Activated naive CD4-positive, alpha-beta T cell treated with anti-CD3 and anti-CD28 coated beads for 36 hours (primary cell): ENCODE data around the gene TBPL2. TPM values are rescaled to one million over a fixed set of nuclear protein-coding genes. Genes with fewer than 3 reads are reported as not detected.

ENCODE experiments used
- CTCF ChIA-PET: fragments of 350-600 bp; sonication (Branson Sonifier 250); formaldehyde crosslinking; loops from one replicate; lab custom pipeline; 2021; ENCODE audit warnings: antibody characterized with exemption; lab: Charles Lee
- DNase-seq: peaks from one replicate; pipeline ENCODE4 v3.0.0-alpha.2; 2020
- H3K27ac Mint-ChIP-seq: one replicate; pipeline ENCODE4 v1.8.0; 2021; ENCODE audit warnings: mild to moderate bottlenecking, mixed read lengths
- H3K27me3 Mint-ChIP-seq: one replicate; pipeline ENCODE4 v1.8.0; 2021; ENCODE audit warnings: low read depth, mixed read lengths
- H3K36me3 Mint-ChIP-seq: one replicate; pipeline ENCODE4 v1.8.0; 2021; ENCODE audit warnings: low read depth, mixed read lengths
- H3K4me1 Mint-ChIP-seq: one replicate; pipeline ENCODE4 v1.8.0; 2021; ENCODE audit warnings: low read depth, mixed read lengths
- H3K4me3 Mint-ChIP-seq: one replicate; pipeline ENCODE4 v1.8.0; 2021; ENCODE audit warnings: mild to moderate bottlenecking, moderate library complexity, mixed read lengths
- H3K9me3 Mint-ChIP-seq: one replicate; pipeline ENCODE4 v1.8.0; 2021; ENCODE audit warnings: mixed read lengths
- intact Hi-C: fragments of 100-400 bp; cut with micrococcal nuclease; formaldehyde crosslinking; loops from one replicate; pipeline ENCODE4 v1.15.1; 2023
- total RNA-seq, 2 experiments: library from RNA; stranded (reverse); gene quantifications; one replicate each; pipeline ENCODE4 v1.2.3, GENCODE V29; 2021

Gene TBPL2
- total RNA-seq, 2 experiments from 2014 or later, result not detected

DNA sequence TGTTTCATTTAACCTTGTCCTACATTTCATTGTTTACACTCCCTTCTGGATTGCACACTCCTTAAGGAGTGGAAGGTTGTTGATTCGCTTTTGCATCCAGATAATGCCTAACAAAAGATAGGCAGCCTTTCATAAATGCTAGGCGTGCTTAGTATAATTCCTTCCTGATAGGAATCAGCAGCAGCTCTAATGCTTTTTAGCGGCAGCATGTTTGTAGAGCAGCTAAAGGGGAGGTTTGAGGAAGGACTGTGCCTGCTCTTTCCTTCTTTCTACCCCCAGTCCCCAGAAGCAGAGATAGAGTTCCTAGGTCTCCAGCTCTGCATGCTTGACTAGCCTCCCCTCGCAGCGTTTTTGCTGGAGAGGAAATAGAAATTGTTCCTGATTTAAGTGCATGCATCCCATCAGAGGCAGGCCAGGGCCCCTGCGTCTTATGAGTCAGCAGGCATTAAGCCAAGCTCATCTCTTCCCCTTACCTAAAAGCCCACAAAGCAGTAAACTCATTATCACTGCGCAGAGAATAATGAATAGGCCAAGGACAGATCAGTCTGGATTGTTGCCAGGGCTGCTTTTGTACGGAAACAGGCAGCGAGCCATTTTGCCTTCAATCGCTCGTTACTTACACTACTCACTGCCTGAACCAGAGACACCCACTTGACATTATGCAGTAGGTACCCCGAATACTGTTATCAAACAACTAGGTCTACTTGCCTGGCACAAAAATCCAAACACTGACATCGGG lies 14.0 kb upstream of the TBPL2 start:
- Mint-ChIP-seq H3K36me3 (no peaks in the 10 kb centered on the region), H3K4me3 (no peak overlapping the region), H3K4me1 (peaks cover 8% of the 10 kb centered on the region), H3K27me3 (no peaks in the 10 kb centered on the region), H3K27ac (no peak overlapping the region), H3K9me3 (no peaks in the 10 kb centered on the region)
- intact Hi-C loops, result loop anchor here (5.0 kb wide), 1 partner anchor 128 kb away; the partner anchor contains the start of gene KTN1
- CTCF ChIA-PET, result interaction anchor here (0.7 to 2.1 kb wide), 3 partner anchors 8 to 64 kb away, joined by 3 to 10 read pairs (median 6); no protein-coding TSS in a partner anchor
- DNase-seq, result no peak

DNA sequence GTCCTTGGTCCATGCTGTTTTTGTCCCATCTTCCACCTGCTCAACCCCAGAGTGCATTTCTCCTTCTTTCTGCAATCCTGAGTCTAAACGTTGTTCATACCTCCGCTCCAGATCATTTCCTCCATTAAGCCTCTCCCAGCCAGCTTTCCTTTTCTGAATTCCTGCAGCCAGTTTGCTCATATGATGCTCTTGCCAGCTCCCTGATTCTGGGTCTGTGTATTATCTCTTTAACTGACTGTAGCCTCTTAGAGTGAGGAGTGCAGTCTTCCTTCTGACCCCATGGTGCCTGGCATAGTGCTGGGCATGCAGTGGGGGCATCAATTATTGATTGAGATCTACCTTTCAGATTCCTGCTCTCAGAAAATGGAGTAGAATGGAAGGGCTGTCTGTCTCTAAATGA lies 11.5 kb upstream of the TBPL2 start:
- intact Hi-C loops, result loop anchor here (5.0 kb wide), 1 partner anchor 130 kb away; the partner anchor contains the start of gene KTN1
- Mint-ChIP-seq H3K4me1 (peaks cover 7% of the 10 kb centered on the region), H3K36me3 (no peaks in the 10 kb centered on the region), H3K9me3 (no peaks in the 10 kb centered on the region), H3K4me3 (no peak overlapping the region), H3K27me3 (no peaks in the 10 kb centered on the region), H3K27ac (no peak overlapping the region)
- no peak for DNase-seq
- CTCF ChIA-PET, result no interaction called here

GRCh38 chr14:55451398-55451797 lies 11.0 kb upstream of the TBPL2 start:
- DNase-seq, result no peak
- intact Hi-C loops, result loop anchor here (5.0 kb wide), 1 partner anchor 131 kb away; the partner anchor contains the start of gene KTN1
- no peaks in the 10 kb centered on the region for H3K27me3 Mint-ChIP-seq
- no peak overlapping the region for H3K27ac Mint-ChIP-seq
- no peak overlapping the region for H3K4me3 Mint-ChIP-seq
- no peaks in the 10 kb centered on the region for H3K36me3 Mint-ChIP-seq
- peaks cover 10% of the 10 kb centered on the region for H3K4me1 Mint-ChIP-seq
- no peaks in the 10 kb centered on the region for H3K9me3 Mint-ChIP-seq
- CTCF ChIA-PET, result no interaction called here

DNA sequence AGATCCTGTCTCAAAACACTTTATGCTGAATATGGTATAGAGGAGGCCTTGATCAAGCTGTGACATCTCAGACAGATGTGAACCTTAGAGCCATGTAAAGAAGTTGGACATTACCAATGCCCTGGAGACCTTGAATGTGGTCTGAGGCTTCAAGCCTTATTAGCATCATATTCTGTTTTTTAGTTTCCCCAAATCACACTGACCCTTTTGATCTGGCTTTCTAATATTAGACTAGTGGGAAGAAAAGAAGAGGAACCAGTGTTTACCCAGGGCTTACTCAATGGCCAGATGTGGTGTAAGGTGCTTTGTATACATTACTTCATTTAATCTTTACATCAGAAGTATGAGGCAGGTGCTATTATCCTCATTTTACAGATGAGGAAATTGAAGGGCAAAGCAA lies 10.6 kb upstream of the TBPL2 start:
- CTCF ChIA-PET, result interaction anchor here (1.2 kb wide), 1 partner anchor 207 kb away, joined by 4 read pairs; no protein-coding TSS in a partner anchor
- intact Hi-C loops, result loop anchor here (5.0 kb wide), 1 partner anchor 131 kb away; the partner anchor contains the start of gene KTN1
- Mint-ChIP-seq H3K4me1 (peaks cover 13% of the 10 kb centered on the region), H3K9me3 (no peaks in the 10 kb centered on the region), H3K27ac (no peak overlapping the region), H3K36me3 (no peaks in the 10 kb centered on the region), H3K4me3 (no peak overlapping the region), H3K27me3 (no peaks in the 10 kb centered on the region)
- DNase-seq, result no peak

DNA sequence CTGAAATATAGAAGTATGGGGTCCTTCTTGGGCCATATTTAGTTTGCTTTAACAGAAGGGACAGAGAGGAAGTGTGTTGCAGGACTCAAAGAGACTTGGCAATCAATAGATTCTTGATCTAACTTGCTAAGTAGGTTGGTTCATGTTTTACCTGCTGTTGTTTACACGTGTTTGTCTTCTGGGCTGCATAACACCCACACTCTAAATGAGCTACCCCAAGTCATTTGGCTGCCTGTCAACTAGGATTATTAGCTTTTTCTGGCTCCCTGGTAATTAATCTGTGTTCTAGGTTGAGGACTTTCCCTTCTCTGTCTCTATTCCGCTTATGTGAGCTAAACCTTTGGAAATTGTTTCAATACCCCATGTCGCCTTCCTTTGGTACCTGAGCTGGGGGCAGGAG lies 10.1 kb upstream of the TBPL2 start:
- no peak overlapping the region for H3K4me3 Mint-ChIP-seq
- intact Hi-C loops, result loop anchor here (5.0 kb wide), 1 partner anchor 132 kb away; the partner anchor contains the start of gene KTN1
- H3K36me3 Mint-ChIP-seq, result no peaks in the 10 kb centered on the region
- H3K9me3 Mint-ChIP-seq, result no peaks in the 10 kb centered on the region
- CTCF ChIA-PET, result interaction anchor here (0.6 to 1.2 kb wide), 3 partner anchors 208 to 315 kb away, joined by 3 to 4 read pairs (median 3); no protein-coding TSS in a partner anchor
- DNase-seq, result no peak
- no peaks in the 10 kb centered on the region for H3K27me3 Mint-ChIP-seq
- no peak overlapping the region for H3K27ac Mint-ChIP-seq
- peaks cover 13% of the 10 kb centered on the region for H3K4me1 Mint-ChIP-seq

DNA sequence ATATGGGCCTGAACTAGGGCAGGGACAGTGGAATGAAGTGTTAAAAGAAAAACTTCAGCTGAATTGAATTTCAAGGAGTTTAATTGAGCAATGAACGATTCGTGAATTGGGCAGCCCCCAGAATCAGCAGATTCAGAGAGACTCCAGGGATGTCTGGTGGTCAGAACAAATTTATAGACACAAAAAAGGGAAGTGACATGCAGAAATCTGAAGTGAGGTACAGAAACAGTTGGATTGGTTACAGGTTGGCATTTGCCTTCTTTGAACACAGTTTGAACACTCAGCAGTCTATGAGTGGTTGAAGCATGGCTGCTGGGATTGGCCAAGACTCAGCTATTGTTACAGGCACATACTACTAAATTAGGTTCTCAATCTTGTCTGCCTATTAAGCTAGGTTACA lies 9.7 kb upstream of the TBPL2 start:
- H3K4me1 Mint-ChIP-seq, result peaks cover 13% of the 10 kb centered on the region
- CTCF ChIA-PET, result interaction anchor here (0.6 to 1.2 kb wide), 3 partner anchors 208 to 315 kb away, joined by 3 to 4 read pairs (median 3); no protein-coding TSS in a partner anchor
- H3K27ac Mint-ChIP-seq, result no peak overlapping the region
- no peak overlapping the region for H3K4me3 Mint-ChIP-seq
- DNase-seq, result no peak
- H3K36me3 Mint-ChIP-seq, result no peaks in the 10 kb centered on the region
- H3K27me3 Mint-ChIP-seq, result no peaks in the 10 kb centered on the region
- intact Hi-C loops, result loop anchor here (5.0 kb wide), 1 partner anchor 132 kb away; the partner anchor contains the start of gene KTN1
- H3K9me3 Mint-ChIP-seq, result no peaks in the 10 kb centered on the region

DNA sequence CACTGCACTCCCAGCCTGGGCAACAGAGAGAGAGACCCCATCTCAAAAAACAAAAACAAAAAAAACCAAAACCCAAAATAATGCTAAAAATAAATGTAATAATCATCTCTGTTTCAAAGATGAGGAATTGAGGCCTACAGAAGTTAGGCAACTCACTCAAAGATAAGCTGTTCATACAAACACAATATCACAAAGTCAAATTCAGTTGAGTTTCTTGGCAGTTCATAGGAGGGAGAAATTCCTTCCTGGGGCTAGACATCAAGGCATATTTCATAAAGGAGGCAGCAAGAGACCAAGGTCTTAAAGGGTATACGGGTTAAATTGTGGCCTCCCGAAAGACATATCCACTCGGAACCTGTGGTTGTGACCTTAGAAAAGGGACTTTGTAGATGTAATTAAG lies 8.7 kb upstream of the TBPL2 start:
- DNase-seq, result no peak
- no peak overlapping the region for H3K27ac Mint-ChIP-seq
- CTCF ChIA-PET, result interaction anchor here (0.6 to 0.7 kb wide), 3 partner anchors 10 to 181 kb away, joined by 3 read pairs; no protein-coding TSS in a partner anchor
- H3K4me3 Mint-ChIP-seq, result no peak overlapping the region
- peaks cover 13% of the 10 kb centered on the region for H3K4me1 Mint-ChIP-seq
- H3K36me3 Mint-ChIP-seq, result no peaks in the 10 kb centered on the region
- no peaks in the 10 kb centered on the region for H3K9me3 Mint-ChIP-seq
- intact Hi-C loops, result loop anchor here (5.0 kb wide), 2 partner anchors 213 to 1023 kb away; no protein-coding TSS in a partner anchor
- H3K27me3 Mint-ChIP-seq, result no peaks in the 10 kb centered on the region

GRCh38 chr14:55448141-55448614 lies 7.8 kb upstream of the TBPL2 start:
- CTCF ChIA-PET, result interaction anchor here (0.7 to 1.1 kb wide), 3 partner anchors 16 to 336 kb away, joined by 3 to 5 read pairs (median 3); no protein-coding TSS in a partner anchor
- H3K36me3 Mint-ChIP-seq, result no peaks in the 10 kb centered on the region
- no peak overlapping the region for H3K27ac Mint-ChIP-seq
- peaks cover 13% of the 10 kb centered on the region for H3K4me1 Mint-ChIP-seq
- DNase-seq, result no peak
- no peaks in the 10 kb centered on the region for H3K9me3 Mint-ChIP-seq
- H3K4me3 Mint-ChIP-seq, result no peak overlapping the region
- no peaks in the 10 kb centered on the region for H3K27me3 Mint-ChIP-seq
- intact Hi-C loops, result loop anchor here (5.0 kb wide), 2 partner anchors 214 to 1024 kb away; no protein-coding TSS in a partner anchor

DNA sequence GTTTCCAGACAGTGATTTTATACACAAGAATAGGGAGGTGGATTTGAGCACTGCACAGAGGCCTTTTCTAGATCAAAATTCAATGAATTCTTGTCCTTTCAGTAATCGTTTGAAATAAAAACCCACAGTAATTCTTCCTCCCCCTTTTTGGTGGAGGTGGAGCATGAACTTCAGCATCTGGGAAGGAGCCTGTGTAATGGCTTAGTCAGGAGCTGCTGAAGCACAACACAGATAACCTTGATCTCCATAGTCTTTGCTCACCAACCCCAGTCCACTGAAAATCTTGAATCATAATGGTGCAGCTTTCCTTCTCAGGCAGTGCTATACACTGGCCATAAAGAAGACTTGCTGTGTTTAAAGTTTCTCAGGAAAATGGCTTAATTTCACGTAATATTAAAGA lies 6.4 kb upstream of the TBPL2 start:
- Mint-ChIP-seq H3K36me3 (no peaks in the 10 kb centered on the region), H3K9me3 (no peaks in the 10 kb centered on the region), H3K27me3 (no peaks in the 10 kb centered on the region), H3K4me3 (no peak overlapping the region), H3K27ac (no peak overlapping the region), H3K4me1 (peaks cover 13% of the 10 kb centered on the region)
- intact Hi-C loops, result loop anchor here (1.0 to 5.0 kb wide), 3 partner anchors 215 to 1025 kb away; no protein-coding TSS in a partner anchor
- CTCF ChIA-PET, result interaction anchor here (0.5 to 2.5 kb wide), 42 partner anchors 8 to 1027 kb away, joined by 3 to 16 read pairs (median 3); partner anchors contain the start of gene FBXO34
- no peak for DNase-seq

GRCh38 chr14:55446127-55446736 lies 5.8 kb upstream of the TBPL2 start:
- intact Hi-C loops, result loop anchor here (1.0 to 5.0 kb wide), 3 partner anchors 216 to 1026 kb away; no protein-coding TSS in a partner anchor

DNA sequence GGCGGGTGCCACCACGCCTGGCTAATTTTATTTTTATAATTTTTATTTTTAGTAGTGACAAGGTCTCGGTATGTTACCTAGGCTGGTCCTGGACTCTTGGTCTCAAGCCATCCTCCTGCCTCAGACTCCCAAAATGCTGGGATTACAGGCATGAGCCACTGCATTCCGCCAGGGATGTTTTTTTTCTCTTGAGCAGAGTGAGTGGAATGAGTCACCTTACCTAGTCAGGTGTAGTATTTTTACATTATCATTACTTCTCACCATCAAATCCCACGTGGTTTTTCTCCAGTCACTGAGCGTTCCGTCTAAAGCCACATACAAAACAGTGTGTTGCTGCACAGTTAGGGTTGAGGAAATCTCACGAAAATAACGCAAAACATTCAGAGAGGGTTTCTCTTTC lies 870 bp upstream of the TBPL2 start:
- Mint-ChIP-seq H3K27me3 (no peaks in the 10 kb centered on the region), H3K36me3 (no peaks in the 10 kb centered on the region), H3K27ac (no peak overlapping the region), H3K4me3 (no peak overlapping the region), H3K4me1 (peaks cover 3% of the 10 kb centered on the region), H3K9me3 (no peaks in the 10 kb centered on the region)
- intact Hi-C loops, result no loop called here
- CTCF ChIA-PET, result interaction anchor here (0.7 to 1.9 kb wide), 3 partner anchors 43 to 196 kb away, joined by 3 to 5 read pairs (median 3); no protein-coding TSS in a partner anchor
- no peak for DNase-seq

More at GRCh38 chr14:55446127-55446736, 5.8 kb upstream of the TBPL2 start:
- no peaks in the 10 kb centered on the region for H3K36me3 Mint-ChIP-seq
- no peaks in the 10 kb centered on the region for H3K9me3 Mint-ChIP-seq
- peak; percentile 76 for DNase-seq
- H3K4me1 Mint-ChIP-seq, result peaks cover 13% of the 10 kb centered on the region
- no peak overlapping the region for H3K4me3 Mint-ChIP-seq
- CTCF ChIA-PET, result interaction anchor here (0.6 to 2.5 kb wide), 47 partner anchors 8 to 1028 kb away, joined by 3 to 16 read pairs (median 3); partner anchors contain the start of gene FBXO34
- no peak overlapping the region for H3K27ac Mint-ChIP-seq
- no peaks in the 10 kb centered on the region for H3K27me3 Mint-ChIP-seq
